HUES6 (cell line): ENCODE data around the gene MYH16.
"Not testable (repeated sequence)": the region's sequence is repeated elsewhere in the genome, so short reads cannot be mapped to it uniquely, and the experiment has no call there.

Experiments
- H3K27ac ChIP-seq: 2 replicates; pipeline ENCODE4 v1.7.0; 2013; ENCODE audit warnings: low read depth, mild to moderate bottlenecking, low read length, inconsistent platforms
- H3K27me3 ChIP-seq: 2 replicates; pipeline ENCODE4 v1.6.1; 2013; ENCODE audit warnings: low read length; ENCODE audit not compliant: control insufficient read depth, insufficient read depth
- H3K36me3 ChIP-seq: 2 replicates; pipeline ENCODE4 v1.6.1; 2013; ENCODE audit warnings: low read length; ENCODE audit not compliant: control insufficient read depth, insufficient read depth
- H3K4me1 ChIP-seq: 2 replicates; pipeline ENCODE4 v1.6.1; 2013; ENCODE audit warnings: low read length; ENCODE audit not compliant: control insufficient read depth, insufficient read depth
- H3K4me3 ChIP-seq: 2 replicates; pipeline ENCODE4 v1.5.1; 2013; ENCODE audit warnings: low read depth, low read length
- H3K9ac ChIP-seq: one replicate; pipeline ENCODE4 v1.6.1; 2013; ENCODE audit warnings: mild to moderate bottlenecking, low read length
- H3K9me3 ChIP-seq: 2 replicates; pipeline ENCODE4 v1.6.1; 2013; ENCODE audit warnings: low read depth, low read length; ENCODE audit not compliant: control insufficient read depth, insufficient read depth

MYH16 gene

DNA sequence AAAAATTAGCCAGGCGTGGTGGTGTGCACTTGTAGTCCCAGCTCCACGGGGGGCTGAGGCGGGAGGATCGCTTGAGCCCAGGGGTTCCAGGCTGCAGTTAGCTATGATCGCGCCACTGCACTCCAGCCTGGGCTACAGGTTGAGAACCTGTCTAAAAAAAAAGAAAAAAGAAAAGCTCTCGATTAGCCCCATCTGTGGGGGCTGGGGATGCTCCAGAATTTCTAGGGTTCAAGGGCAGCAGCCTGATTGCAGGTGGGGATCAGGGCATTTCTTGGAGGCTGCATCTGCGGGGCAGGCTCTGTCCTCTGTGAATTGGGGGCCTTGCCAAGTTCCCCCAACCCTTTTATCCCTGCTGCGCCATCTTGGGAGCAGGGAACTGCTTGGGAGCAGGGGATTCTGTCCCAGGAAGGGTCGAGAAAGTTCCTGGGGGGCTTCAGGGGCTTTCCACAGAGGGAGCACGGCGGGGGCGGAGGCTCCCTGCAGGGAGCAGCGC lies 52.4 kb downstream of the MYH16 start:
- H3K9ac ChIP-seq: peak overlapping the region; percentile 88
- peaks cover 13% of the 10 kb centered on the region for H3K4me1 ChIP-seq
- no peaks in the 10 kb centered on the region for H3K27me3 ChIP-seq
- H3K27ac ChIP-seq: peak overlapping the region; percentile 87
- no peaks in the 10 kb centered on the region for H3K36me3 ChIP-seq
- no peaks in the 10 kb centered on the region for H3K9me3 ChIP-seq
- peak overlapping the region; percentile 88 for H3K4me3 ChIP-seq

DNA sequence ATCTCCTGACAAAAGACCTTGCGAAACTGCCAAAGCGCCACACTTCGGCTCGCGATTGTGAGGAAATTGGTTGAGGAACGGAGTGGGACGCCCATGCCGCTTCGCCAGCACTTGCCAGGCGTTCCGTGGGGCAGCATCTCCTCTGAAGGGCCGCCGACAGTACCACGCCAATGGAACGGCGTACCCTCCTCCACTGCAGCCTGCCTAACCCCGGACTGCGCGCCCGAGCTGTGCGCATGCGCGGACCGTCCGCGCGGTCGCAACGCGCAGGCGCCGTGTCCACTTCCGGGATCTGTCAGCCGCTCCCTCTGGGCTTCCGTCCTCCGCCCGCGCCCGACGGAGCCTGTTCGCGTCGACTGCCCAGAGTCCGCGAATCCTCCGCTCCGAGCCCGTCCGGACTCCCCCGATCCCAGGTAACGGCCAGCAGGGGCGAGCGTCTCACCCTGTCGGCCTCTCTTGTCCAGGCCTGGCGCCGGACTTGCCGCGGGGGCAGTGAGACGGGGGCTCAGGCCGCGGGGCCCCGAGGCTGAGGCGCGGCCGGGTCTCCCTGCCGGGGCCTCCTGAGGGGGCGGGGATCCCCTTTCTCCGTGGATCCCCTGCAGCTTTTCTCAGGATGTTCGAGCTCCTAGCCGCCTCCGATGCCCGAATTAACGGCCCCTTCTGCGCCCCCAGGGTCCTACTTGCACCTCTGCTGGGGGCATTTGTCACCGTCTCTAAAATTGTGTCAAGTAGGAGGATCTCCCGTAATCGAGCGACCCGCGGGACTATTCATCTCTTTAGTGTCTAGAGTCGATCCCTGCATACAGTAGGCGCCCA lies 53.2 kb downstream of the MYH16 start, which contains the start of gene ARPC1A:
Gene ARPC1A, plus strand, starts transcription at position 307 of the 816 bp plus-strand sequence. CDS start 7,456 bp downstream, outside the sequence.
- peak within 1 kb of the TSS; percentile 88 for H3K9ac ChIP-seq
- peak within 1 kb of the TSS; percentile 87 for H3K27ac ChIP-seq
- peaks cover 7% of the 10 kb centered on the region; the same call in 1 of the 2 replicates for H3K4me1 ChIP-seq
- no peaks in the 10 kb centered on the region for H3K9me3 ChIP-seq
- H3K4me3 ChIP-seq: peak within 1 kb of the TSS; percentile 88
- no peaks in the 10 kb centered on the region for H3K36me3 ChIP-seq
- H3K27me3 ChIP-seq: no peaks in the 10 kb centered on the region

- no peaks in the 10 kb centered on the region for H3K9me3 ChIP-seq
- H3K4me3 ChIP-seq: peak overlapping the region; percentile 88
- H3K27ac ChIP-seq: peak overlapping the region; percentile 54; the same call in 1 of the 2 replicates
- H3K36me3 ChIP-seq: no peaks in the 10 kb centered on the region
- H3K4me1 ChIP-seq: 0 out of 2 replicates have a peak, but pooled peaks cover 6% of the 10 kb centered on the region
- peak overlapping the region; percentile 88 for H3K9ac ChIP-seq
- no peaks in the 10 kb centered on the region for H3K27me3 ChIP-seq
Observed at GRCh38 chr7:99326408-99326782, 53.8 kb downstream of the MYH16 start.

GRCh38 chr7:99330314-99330961 lies 57.8 kb downstream of the MYH16 start:
- not testable (repeated sequence) for H3K9me3 ChIP-seq, H3K4me1 ChIP-seq, H3K9ac ChIP-seq, H3K27ac ChIP-seq, H3K27me3 ChIP-seq, H3K4me3 ChIP-seq
- H3K36me3 ChIP-seq: peaks cover 18% of the 10 kb centered on the region

DNA sequence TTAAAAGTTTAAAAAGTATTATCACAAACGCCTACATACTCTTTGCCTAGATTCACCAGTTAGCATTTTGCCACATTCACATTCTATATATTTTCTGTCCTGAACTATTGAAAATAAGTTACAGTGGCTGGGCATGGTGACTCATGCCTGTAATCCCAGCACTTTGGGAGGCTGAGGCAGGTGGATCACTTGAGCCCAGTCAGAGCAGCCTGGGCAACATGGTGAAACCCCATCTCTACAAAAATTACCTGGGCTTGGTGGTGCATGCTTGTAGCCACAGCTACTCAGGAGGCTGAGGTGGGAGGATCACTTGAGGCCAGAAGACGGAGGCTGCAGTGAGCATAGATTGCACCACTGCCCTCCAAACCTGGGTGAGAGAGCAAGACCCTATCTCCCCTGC lies 58.4 kb downstream of the MYH16 start:
- H3K9ac ChIP-seq: no peak overlapping the region

DNA sequence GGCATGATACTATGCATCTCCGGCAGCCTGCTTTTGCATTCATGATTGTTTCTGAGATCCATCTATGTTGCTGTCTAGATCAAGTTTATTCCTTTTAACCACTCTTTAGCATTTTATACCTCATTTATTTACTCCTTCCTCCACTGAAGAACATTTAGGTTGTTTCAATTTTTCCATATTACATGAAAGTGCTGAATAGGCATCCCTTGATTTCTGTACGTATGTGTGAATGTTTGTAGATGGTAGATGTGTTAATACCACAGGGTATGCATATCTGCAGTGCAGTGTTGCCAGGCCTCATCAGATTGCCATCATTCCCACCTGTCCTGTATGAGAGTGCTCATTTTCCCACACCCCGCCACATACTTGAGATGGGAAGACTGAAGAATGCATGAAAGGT lies 67.0 kb downstream of the MYH16 start:
- Histone ChIP-seq H3K9me3 (no peaks in the 10 kb centered on the region), H3K27ac (no peak overlapping the region), H3K36me3 (peaks cover 66% of the 10 kb centered on the region), H3K27me3 (no peaks in the 10 kb centered on the region), H3K4me1 (no peaks in the 10 kb centered on the region), H3K4me3 (no peak overlapping the region), H3K9ac (no peak overlapping the region)

More for the DNA sequence above, 58.4 kb downstream of the MYH16 start:
- Histone ChIP-seq H3K4me1 (0 out of 2 replicates have a peak, but pooled peaks cover 6% of the 10 kb centered on the region), H3K27ac (no peak overlapping the region), H3K9me3 (no peaks in the 10 kb centered on the region), H3K36me3 (peaks cover 21% of the 10 kb centered on the region), H3K27me3 (no peaks in the 10 kb centered on the region), H3K4me3 (no peak overlapping the region)

- peaks cover 68% of the 10 kb centered on the region for H3K36me3 ChIP-seq
- H3K4me3 ChIP-seq: no peak overlapping the region
- H3K27me3 ChIP-seq: no peaks in the 10 kb centered on the region
- no peak overlapping the region for H3K27ac ChIP-seq
- H3K9me3 ChIP-seq: no peaks in the 10 kb centered on the region
- H3K9ac ChIP-seq: no peak overlapping the region
- no peaks in the 10 kb centered on the region for H3K4me1 ChIP-seq
Observed at GRCh38 chr7:99340659-99341058, 68.0 kb downstream of the MYH16 start.

DNA sequence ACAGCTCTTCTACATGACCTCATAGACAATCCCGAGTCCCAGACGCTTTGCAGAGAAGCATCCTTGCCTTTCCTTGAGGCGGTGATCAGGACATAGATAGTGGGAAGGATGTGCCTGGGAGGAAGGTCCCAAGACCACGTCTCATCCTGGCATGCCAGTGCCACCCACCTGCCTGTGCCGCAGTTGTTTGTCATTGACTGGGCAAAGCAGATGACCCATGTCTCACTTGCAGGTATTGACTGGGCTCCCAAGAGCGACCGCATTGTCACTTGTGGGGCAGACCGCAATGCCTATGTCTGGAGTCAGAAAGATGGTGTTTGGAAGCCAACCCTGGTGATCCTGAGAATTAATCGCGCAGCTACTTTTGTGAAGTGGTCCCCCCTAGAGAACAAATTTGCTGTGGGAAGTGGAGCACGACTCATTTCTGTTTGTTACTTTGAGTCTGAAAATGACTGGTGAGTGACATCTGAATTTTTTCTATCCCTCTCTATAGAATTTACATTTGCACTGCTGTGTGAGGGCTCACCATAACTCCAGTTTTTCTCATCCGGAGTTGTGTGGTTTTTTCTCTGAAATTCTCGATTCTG lies 71.5 kb downstream of the MYH16 start:
- H3K9me3 ChIP-seq: no peaks in the 10 kb centered on the region
- no peak overlapping the region for H3K4me3 ChIP-seq
- H3K9ac ChIP-seq: no peak overlapping the region
- no peaks in the 10 kb centered on the region for H3K27me3 ChIP-seq
- H3K4me1 ChIP-seq: no peaks in the 10 kb centered on the region
- H3K27ac ChIP-seq: no peak overlapping the region
- H3K36me3 ChIP-seq: peaks cover 64% of the 10 kb centered on the region

- not testable (repeated sequence) for H3K27ac ChIP-seq, H3K9ac ChIP-seq, H3K4me1 ChIP-seq, H3K4me3 ChIP-seq, H3K27me3 ChIP-seq, H3K9me3 ChIP-seq
- peaks cover 61% of the 10 kb centered on the region for H3K36me3 ChIP-seq
Observed at GRCh38 chr7:99350641-99351040, 78.0 kb downstream of the MYH16 start.

DNA sequence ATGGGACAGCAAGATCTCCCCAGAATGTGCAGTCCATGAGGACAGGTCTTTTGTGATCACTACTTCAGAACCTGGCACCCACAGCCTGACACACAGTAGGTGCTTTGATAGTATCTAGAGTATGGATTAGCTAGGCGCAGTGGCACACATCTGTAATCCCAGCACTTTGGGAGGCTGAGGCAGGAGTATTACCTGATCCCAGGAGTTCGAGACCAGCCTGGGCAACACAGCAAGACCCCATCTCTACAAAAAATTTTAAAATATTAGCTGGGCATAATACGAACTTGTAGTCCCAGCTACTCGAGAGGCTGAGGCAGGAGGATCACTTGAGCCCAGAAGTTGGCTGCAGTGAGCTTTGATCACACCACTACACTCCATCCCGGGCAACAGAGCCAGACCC lies 79.6 kb downstream of the MYH16 start:
- H3K27ac ChIP-seq: no peak overlapping the region

GRCh38 chr7:99355098-99355497 lies 82.5 kb downstream of the MYH16 start:
- Histone ChIP-seq H3K9ac (no peak overlapping the region), H3K27me3 (no peaks in the 10 kb centered on the region), H3K9me3 (no peaks in the 10 kb centered on the region), H3K27ac (no peak overlapping the region), H3K36me3 (peaks cover 67% of the 10 kb centered on the region), H3K4me1 (no peaks in the 10 kb centered on the region), H3K4me3 (no peak overlapping the region)

More for the DNA sequence above, 79.6 kb downstream of the MYH16 start:
- Histone ChIP-seq H3K4me1 (no peaks in the 10 kb centered on the region), H3K4me3 (no peak overlapping the region), H3K9ac (no peak overlapping the region), H3K27me3 (no peaks in the 10 kb centered on the region), H3K9me3 (no peaks in the 10 kb centered on the region), H3K36me3 (peaks cover 63% of the 10 kb centered on the region)
